NCI-H2029 (cell line): ENCODE measurements around the gene FYN.

Source experiments
- DNase-seq: peaks from one replicate; lab custom pipeline; 2025; lab: John Stamatoyannopoulos, UW

The FYN gene

DNA sequence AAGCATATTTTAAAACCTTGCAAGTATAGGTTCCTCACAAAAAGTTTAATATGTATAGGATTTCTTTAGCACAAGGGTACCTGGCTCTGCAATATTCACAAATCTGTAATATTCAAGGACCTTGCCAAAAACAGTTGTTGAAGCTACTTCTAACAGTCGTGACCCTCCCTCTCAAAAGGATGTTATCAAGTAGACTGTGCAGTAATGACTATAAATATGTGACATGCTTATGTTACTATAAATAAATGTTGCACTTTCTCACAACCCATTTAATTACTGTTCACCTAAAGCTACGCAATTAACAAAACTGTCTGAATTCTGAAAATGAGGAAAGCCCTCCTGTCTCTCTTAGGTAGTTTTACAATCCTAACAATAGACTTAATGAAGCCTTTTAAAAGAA, 41.8 kb downstream of the FYN start:
- DNase-seq = no peak

- no peak for DNase-seq
Measured at GRCh38 chr6:111829998-111830397, 43.3 kb downstream of the FYN start.

DNA sequence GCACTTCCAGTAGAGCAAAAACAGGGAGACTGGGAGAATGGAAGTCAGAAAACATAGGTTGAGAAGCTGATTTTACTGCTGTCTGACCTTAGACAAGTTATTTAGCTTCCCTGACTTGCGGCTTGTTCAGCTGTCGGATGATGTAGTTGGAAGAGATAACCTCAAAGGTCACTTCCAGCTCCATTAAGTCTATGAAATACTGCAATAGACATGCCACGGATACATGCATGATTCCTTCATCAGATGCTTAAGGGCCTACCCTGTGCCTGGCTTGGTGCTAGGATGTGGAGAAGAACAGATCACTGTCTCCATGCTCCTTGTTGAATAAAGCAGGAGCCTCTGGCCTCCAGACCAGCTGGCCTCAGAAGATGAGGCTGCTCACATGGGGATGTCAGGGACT, 43.7 kb downstream of the FYN start:
- DNase-seq = no peak

DNA sequence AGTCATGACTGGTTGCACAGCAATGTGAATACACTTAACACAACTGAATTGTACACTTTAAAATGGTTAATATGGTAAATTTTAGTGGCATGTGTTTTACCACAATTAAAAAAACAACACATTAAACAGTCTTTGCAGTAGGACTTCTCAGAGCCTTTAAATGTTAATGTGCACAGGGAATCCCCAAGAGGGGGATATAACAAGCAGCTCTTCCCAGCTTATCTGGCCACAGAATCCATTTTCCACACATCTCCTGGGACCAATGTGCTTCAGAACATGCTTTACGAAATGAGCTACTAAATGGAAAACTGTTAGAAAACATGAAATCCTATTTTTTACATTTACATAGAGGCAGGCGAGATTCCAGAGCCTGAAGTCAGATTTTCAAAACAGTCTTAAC, 44.4 kb downstream of the FYN start:
- no peak for DNase-seq

- no peak for DNase-seq
Measured at GRCh38 chr6:111825439-111826086, 47.7 kb downstream of the FYN start.

- DNase-seq = no peak
Measured at GRCh38 chr6:111824608-111825337, 48.5 kb downstream of the FYN start.

DNA sequence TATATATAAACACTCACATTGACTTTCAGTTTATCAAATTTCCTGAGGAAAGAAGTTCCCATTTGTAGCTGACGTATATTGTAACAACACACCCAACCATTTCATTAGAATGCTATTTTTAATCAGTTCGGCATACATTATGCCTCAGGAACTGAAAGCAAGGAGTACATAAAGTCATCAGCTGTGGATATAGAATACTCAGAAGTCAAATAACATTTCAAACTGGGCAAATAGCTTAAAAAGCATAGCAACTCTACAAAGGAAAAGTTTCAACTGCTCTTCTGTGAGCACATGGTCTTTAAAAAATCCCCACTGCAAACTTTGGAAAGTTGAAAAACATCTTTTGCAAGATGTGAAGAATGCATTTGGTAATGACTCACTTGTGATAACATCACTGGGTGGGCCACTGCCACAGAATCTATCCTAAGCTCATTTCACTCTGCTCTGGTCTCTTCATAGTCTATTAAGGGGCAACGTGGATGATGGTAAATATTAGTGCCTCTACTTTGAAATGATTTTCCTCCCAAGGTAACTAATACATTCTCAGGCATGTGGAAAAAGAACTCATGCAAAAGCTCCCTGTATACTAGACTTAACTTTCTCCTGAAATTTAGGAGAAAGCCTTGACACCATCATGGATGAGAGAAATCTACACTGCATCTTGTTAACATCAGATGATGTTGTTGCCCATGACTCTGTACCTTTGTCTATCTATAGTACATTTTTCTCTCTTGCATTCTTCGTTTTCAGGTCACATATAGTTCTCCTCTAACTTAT, 49.2 kb downstream of the FYN start:
- DNase-seq = no peak

- no peak for DNase-seq
Measured at GRCh38 chr6:111823012-111823411, 50.2 kb downstream of the FYN start.

- DNase-seq = no peak
Measured at GRCh38 chr6:111819458-111819857, 53.8 kb downstream of the FYN start.

DNA sequence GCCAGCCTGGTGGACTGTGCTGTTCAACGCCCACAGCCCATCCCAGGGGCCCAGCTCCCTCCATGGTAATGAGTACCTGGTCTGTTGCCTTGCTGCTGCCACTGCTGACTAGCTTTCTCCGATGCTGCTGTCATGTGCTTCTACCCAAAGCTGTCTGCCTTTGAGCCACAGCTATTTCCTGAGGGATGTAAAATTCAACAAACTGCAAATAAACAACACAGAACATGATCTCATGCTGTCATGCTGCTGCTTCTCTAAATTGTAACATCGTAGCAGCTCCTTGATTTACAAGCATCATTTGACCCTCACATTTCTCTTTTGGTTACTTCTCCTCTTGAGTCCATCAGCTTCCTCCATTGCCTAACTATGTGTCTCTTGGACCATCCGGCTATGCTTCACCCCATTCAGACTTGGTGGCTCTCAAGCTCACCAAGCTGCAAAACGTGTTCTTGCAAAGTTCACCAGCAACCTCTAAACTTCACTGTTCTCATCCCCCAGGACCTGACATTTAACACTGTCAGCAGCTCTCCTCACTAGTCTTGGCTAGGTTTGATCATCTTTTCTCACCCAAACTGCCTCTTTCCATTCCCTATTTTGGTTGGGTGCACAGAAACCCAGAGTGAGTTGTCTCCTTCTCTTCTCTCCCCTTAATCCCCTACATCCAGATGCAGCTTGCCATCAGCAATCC, 54.6 kb downstream of the FYN start:
- no peak for DNase-seq

- no peak for DNase-seq
Measured at GRCh38 chr6:111817451-111818120, 55.7 kb downstream of the FYN start.

DNA sequence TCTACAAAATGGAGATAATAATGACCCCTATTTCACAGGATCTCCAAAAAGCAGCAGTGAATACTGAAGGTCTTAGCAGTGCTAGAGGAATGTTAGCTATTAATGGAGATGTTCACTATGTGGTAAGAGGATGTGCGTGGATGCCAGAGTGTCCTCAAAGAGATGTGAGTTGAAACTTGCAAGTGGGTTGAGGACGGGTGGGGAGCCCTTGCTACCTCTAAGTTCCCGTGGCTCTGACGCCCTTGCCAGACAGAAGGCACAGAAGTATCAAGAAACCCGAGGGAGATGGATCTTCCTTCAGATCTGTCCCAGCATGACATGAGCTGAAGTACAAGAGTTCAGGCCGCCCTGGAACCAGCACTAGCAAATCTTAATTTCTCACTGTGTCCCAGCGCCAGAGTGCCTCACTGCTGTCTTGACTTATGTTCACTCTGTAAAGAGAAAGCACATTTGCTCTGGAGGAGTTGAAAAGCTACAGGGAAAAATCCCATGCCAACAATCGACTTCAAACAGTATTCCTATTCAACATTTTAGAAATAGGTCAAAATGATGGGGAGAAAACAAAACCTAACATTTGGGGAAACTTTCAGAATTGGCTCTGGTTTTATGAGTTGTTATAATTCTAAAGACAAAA, 59.5 kb downstream of the FYN start:
- DNase-seq = no peak

- DNase-seq = no peak
Measured at GRCh38 chr6:111813237-111813636, 60.0 kb downstream of the FYN start.

- no peak for DNase-seq
Measured at GRCh38 chr6:111812060-111813038, 60.9 kb downstream of the FYN start.

GRCh38 chr6:111810294-111811131, 62.7 kb downstream of the FYN start:
- no peak for DNase-seq

- DNase-seq = no peak
Measured at GRCh38 chr6:111809766-111810165, 63.5 kb downstream of the FYN start.

DNA sequence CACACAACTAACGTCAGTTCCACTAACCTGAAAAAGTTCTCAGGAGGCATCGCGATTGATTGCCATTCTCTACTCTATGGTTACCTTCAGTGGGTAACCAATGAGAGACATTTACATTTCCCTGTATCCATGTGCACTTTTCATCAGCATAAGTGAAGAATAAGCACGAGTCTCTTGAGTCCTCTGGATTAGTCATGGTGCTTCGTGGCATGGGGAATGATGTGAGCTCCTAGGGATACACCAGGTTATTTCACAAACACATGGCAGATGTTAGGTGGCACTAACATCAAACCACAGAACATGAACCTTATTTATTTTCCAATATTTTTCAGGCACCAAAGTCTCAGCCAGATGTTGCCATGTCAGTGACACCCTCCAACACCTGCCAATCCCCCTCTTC, 64.0 kb downstream of the FYN start:
- DNase-seq = no peak

DNA sequence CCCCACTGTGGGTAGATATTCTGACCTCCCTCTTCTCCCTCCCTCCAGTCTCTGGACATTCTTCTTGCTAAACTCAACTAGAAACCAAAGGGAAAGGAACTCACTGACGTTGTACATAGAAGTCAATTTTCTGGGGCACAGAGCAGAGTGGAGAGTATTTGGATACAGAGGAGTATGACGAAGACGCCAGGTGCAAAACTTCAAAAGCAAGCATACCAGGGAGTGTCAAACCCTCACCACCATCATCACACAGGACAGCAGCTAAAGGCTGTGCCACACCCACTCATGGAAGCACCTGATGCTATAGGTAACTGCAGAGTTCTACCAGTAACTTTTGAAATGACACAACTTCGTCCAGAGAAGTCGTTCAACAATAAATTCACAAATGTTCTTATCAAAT, 64.8 kb downstream of the FYN start:
- no peak for DNase-seq
